HEK293 (cell line): ENCODE results near the gene SOX9.

ENCODE experiments used
- CTCF ChIA-PET: fragments of 350-600 bp; formaldehyde crosslinking; extraction: SDS; loops from one replicate; lab custom pipeline; 2021; ENCODE audit warnings: antibody characterized with exemption; lab: Yijun Ruan, JAX
- POLR2A ChIA-PET: fragments of 300-600 bp; formaldehyde crosslinking; extraction: SDS; loops from one replicate; lab custom pipeline; 2020; ENCODE audit warnings: antibody characterized with exemption, inconsistent platforms; lab: Yijun Ruan, JAX
- H3K27ac ChIP-seq: fragments of 200-500 bp; sonication (Bioruptor generic); 2 replicates; pipeline ENCODE4 v1.5.1; 2014; ENCODE audit warnings: low read depth, low read length, control low read depth, inconsistent platforms; ENCODE audit errors: extremely low read depth
- H3K36me3 ChIP-seq, 2 experiments: fragments of 200-500 bp in 1 of 2; sonication (Bioruptor generic) in 1 of 2; 1 replicate in 1 of 2; 2 replicates in 1 of 2; pipeline ENCODE4 v1.5.1; 2014 to 2017; ENCODE audit warnings: inconsistent platforms in 2 of 2, low read length in 2 of 2; ENCODE audit not compliant: control insufficient read depth in 2 of 2, insufficient read depth in 1 of 2
- H3K4me1 ChIP-seq: fragments of 200-500 bp; sonication (Bioruptor generic); 2 replicates; pipeline ENCODE4 v1.5.1; 2014; ENCODE audit warnings: mild to moderate bottlenecking, low read length, inconsistent platforms; ENCODE audit not compliant: control insufficient read depth, insufficient read depth
- H3K4me3 ChIP-seq: 2 replicates; pipeline ENCODE4 v1.5.1; 2011; ENCODE audit warnings: low read depth, mild to moderate bottlenecking, control low read depth, low read length, moderate library complexity
- H3K9me3 ChIP-seq: fragments of 200-500 bp; sonication (Bioruptor generic); 2 replicates; pipeline ENCODE4 v1.5.1; 2014; ENCODE audit warnings: low read depth, low read length, inconsistent platforms; ENCODE audit not compliant: control insufficient read depth, insufficient read depth
- AEBP2 ChIP-seq: fragments of 450-650 bp; formaldehyde crosslinking; IDR thresholded peaks from 2 replicates; pipeline ENCODE4 v1.5.1; 2016; ENCODE audit warnings: missing biosample characterization, missing genetic modification characterization, borderline replicate concordance
- BCL6B ChIP-seq: fragments of 450-650 bp; formaldehyde crosslinking; IDR thresholded peaks from 2 replicates; pipeline ENCODE4 v1.5.1; 2017; ENCODE audit warnings: missing biosample characterization, missing genetic modification characterization
- FEZF1 ChIP-seq: fragments of 450-650 bp; formaldehyde crosslinking; IDR thresholded peaks from 2 replicates; pipeline ENCODE4 v1.5.1; 2016; ENCODE audit warnings: missing biosample characterization, missing genetic modification characterization
- GLI4 ChIP-seq: fragments of 450-650 bp; formaldehyde crosslinking; IDR thresholded peaks from 2 replicates; pipeline ENCODE4 v1.5.1; 2016; ENCODE audit warnings: missing biosample characterization, missing genetic modification characterization
- HOXD13 ChIP-seq: sonication (generic); formaldehyde crosslinking; IDR thresholded peaks from 2 replicates; pipeline ENCODE4 v1.8.0; 2022; ENCODE audit warnings: missing genetic modification reagents, borderline replicate concordance
- IKZF3 ChIP-seq: fragments of 450-650 bp; IDR thresholded peaks from 2 replicates; pipeline ENCODE4 v1.5.0; 2018; ENCODE audit warnings: missing biosample characterization, mild to moderate bottlenecking, missing genetic modification characterization, moderate library complexity
- KLF1 ChIP-seq: fragments of 450-650 bp; formaldehyde crosslinking; IDR thresholded peaks from 2 replicates; pipeline ENCODE4 v1.5.1; 2016; ENCODE audit warnings: missing biosample characterization, missing genetic modification characterization
- KLF8 ChIP-seq: fragments of 450-650 bp; formaldehyde crosslinking; IDR thresholded peaks from 2 replicates; pipeline ENCODE4 v1.5.1; 2016; ENCODE audit warnings: missing biosample characterization, missing genetic modification characterization
- ZBTB1 ChIP-seq: fragments of 450-650 bp; formaldehyde crosslinking; IDR thresholded peaks from 2 replicates; pipeline ENCODE4 v1.5.1; 2016; ENCODE audit warnings: missing biosample characterization, missing genetic modification characterization
- ZBTB10 ChIP-seq: fragments of 450-650 bp; formaldehyde crosslinking; IDR thresholded peaks from 2 replicates; pipeline ENCODE4 v1.5.1; 2016; ENCODE audit warnings: missing biosample characterization, missing genetic modification characterization
- ZBTB7A ChIP-seq: fragments of 450-650 bp; formaldehyde crosslinking; IDR thresholded peaks from 2 replicates; pipeline ENCODE4 v1.5.1; 2016; ENCODE audit warnings: low read depth, missing biosample characterization, missing genetic modification characterization
- ZFP69B ChIP-seq: fragments of 450-650 bp; formaldehyde crosslinking; IDR thresholded peaks from 2 replicates; pipeline ENCODE4 v1.5.1; 2016; ENCODE audit warnings: missing biosample characterization, missing genetic modification characterization
- ZNF114 ChIP-seq: fragments of 450-650 bp; formaldehyde crosslinking; IDR thresholded peaks from 2 replicates; pipeline ENCODE4 v1.5.0; 2017; ENCODE audit warnings: missing biosample characterization, missing genetic modification characterization
- ZNF223 ChIP-seq: fragments of 450-650 bp; formaldehyde crosslinking; IDR thresholded peaks from 2 replicates; pipeline ENCODE4 v1.5.1; 2016; ENCODE audit warnings: missing biosample characterization, missing genetic modification characterization
- ZNF398 ChIP-seq: fragments of 450-650 bp; formaldehyde crosslinking; IDR thresholded peaks from 2 replicates; pipeline ENCODE4 v1.5.1; 2017; ENCODE audit warnings: missing biosample characterization, missing genetic modification characterization
- ZNF518A ChIP-seq: fragments of 450-650 bp; formaldehyde crosslinking; conservative IDR thresholded peaks from 2 replicates; pipeline ENCODE4 v1.5.1; 2016; ENCODE audit warnings: low read depth, missing biosample characterization, missing genetic modification characterization
- ZNF623 ChIP-seq: fragments of 450-650 bp; formaldehyde crosslinking; IDR thresholded peaks from 2 replicates; pipeline ENCODE4 v1.5.1; 2016; ENCODE audit warnings: missing biosample characterization, missing genetic modification characterization
- ZNF692 ChIP-seq: fragments of 450-650 bp; formaldehyde crosslinking; IDR thresholded peaks from 2 replicates; pipeline ENCODE4 v1.5.1; 2016; ENCODE audit warnings: missing biosample characterization, missing genetic modification characterization
- ZNF768 ChIP-seq: fragments of 450-650 bp; formaldehyde crosslinking; IDR thresholded peaks from 2 replicates; pipeline ENCODE4 v1.5.1; 2018; ENCODE audit warnings: missing biosample characterization, mild to moderate bottlenecking, missing genetic modification characterization

The SOX9 gene

GRCh38 chr17:72126575-72127486 is 6.0 kb downstream of the SOX9 start (continued):
- no peak for TF ChIP-seq GLI4 (tag by site-specific recombination)
- peak; percentile 32; the same call in 1 of the 2 replicates for TF ChIP-seq KLF1 (tag by site-specific recombination)
- no peak for TF ChIP-seq ZNF623 (tag by site-specific recombination)
- TF ChIP-seq ZNF223 (tag by site-specific recombination) = no peak
- no peak for TF ChIP-seq AEBP2
- TF ChIP-seq HOXD13 (CRISPR knock-in tag) = no peak
- TF ChIP-seq ZNF768 (tag by site-specific recombination) = no peak
- no peak for TF ChIP-seq ZNF114
- TF ChIP-seq ZNF692 = no peak
- TF ChIP-seq KLF8 (tag by site-specific recombination) = no peak
- no peak for TF ChIP-seq ZFP69B (tag by site-specific recombination)
- peak; percentile 76 for TF ChIP-seq FEZF1 (tag by site-specific recombination)
- no peak for TF ChIP-seq ZBTB1 (tag by site-specific recombination)
- peak; percentile 35; the same call in 1 of the 2 replicates for TF ChIP-seq IKZF3 (tag by site-specific recombination)
- no peak for TF ChIP-seq ZNF398 (tag by site-specific recombination)
- TF ChIP-seq ZBTB10 (tag by site-specific recombination) = no peak

- TF ChIP-seq BCL6B (tag by site-specific recombination) (no peak), ZBTB7A (tag by site-specific recombination) (no peak), ZNF518A (tag by site-specific recombination) (no peak)
- H3K4me3 ChIP-seq = no peak overlapping the region
- ChIA-PET CTCF (interaction anchor here (0.6 to 1.1 kb wide), 4 partner anchors 412 to 1507 kb away, joined by 3 to 5 read pairs (median 3); no protein-coding TSS in a partner anchor), POLR2A (interaction anchor here (0.8 kb wide), 1 partner anchor 211 kb away, joined by 3 read pairs; no protein-coding TSS in a partner anchor)
- no peak overlapping the region; the same call in 1 of the 2 replicates for H3K27ac ChIP-seq
- peaks cover 15 to 23% of the 10 kb centered on the region in 2 experiments for H3K36me3 ChIP-seq
- no peaks in the 10 kb centered on the region for H3K9me3 ChIP-seq
- H3K4me1 ChIP-seq = peaks cover 28% of the 10 kb centered on the region
These were observed 7.2 kb downstream of the SOX9 start for GRCh38 chr17:72128039-72128438.
